ENCODE results near the gene ZNF511. TPM values are rescaled to one million over a fixed set of nuclear protein-coding genes. Genes with fewer than 3 reads are reported as not detected.

The ZNF511 gene
- total and polyA plus RNA-seq, 9 of the 15 experiments (the other 6 are each of a cell fraction or from before 2014, with no cell fraction given): 0.61 to 69.3 (median 40.1) TPM

DNA sequence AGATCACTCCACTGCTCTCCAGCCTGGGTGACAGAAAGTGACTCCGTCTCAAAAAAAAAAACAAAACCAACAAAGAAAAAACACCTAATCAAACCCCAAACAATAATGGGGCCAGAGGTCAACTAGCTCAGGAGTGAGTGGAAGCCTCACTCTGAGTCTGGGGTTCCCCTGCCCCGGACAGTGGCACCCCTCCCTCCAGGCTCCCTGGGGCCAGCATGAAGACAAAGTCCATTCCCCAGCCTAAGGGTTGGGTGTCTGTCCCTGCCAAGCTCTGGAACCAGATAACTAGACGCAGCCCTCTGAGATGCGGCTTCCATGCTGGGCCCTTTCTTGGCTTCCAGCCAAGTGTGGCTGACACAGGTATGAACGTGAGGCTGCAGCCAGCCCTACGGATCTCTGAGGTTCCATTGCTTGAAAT lies 50.8 kb downstream of the ZNF511 start:
- no peaks in the 10 kb centered on the region for H3K27me3 ChIP-seq (ENCODE audit: control insufficient read depth in 2 of 2, insufficient read depth in 2 of 2, low read length in 2 of 2)
- 7% methylated on average over 5 of the region's 6 CpGs for WGBS (ENCODE audit: insufficient coverage, low coverage, missing lambda C conversion rate)
- H3K9me1 ChIP-seq (ENCODE audit: control insufficient read depth, insufficient read depth, low read length): no peaks in the 10 kb centered on the region
- CTCF ChIA-PET (ENCODE audit: low intra/inter-chr PET ratio): no interaction called here
- H3K4me2 ChIP-seq (ENCODE audit: insufficient read depth, low read length): peak overlapping the region; percentile 52; the same call in 1 of the 2 replicates
- peaks cover 15 to 58% of the 10 kb centered on the region in 2 experiments for H3K4me1 ChIP-seq (replicated peaks in 1 of 2; ENCODE audit: control insufficient read depth in 2 of 2, insufficient read depth in 2 of 2, low read length in 2 of 2)
- H4K20me1 ChIP-seq (replicated peaks; ENCODE audit: control insufficient read depth, insufficient read depth, low read length): no peaks in the 10 kb centered on the region
- intact Hi-C loops (cut with micrococcal nuclease): loop anchor here (5.0 kb wide), 1 partner anchor 33 kb away; the partner anchor contains the start of gene MTG1
- TF ChIP-seq SAP30 (IDR thresholded peaks at IDR 0.05; ENCODE audit: borderline replicate concordance, insufficient read depth, low read depth, low read length, poor library complexity, severe bottlenecking) (no peak), ESRRB (CRISPR knock-in tag; IDR thresholded peaks at IDR 0.05; ENCODE audit: borderline replicate concordance) (no peak), NFIX (CRISPR knock-in tag; IDR thresholded peaks at IDR 0.05; ENCODE audit: low read depth) (peak; percentile 91), XRCC3 (IDR thresholded peaks at IDR 0.05) (no peak), GATAD2A (IDR thresholded peaks at IDR 0.05) (no peak), RBFOX2 (IDR thresholded peaks at IDR 0.05; ENCODE audit: low read depth, low read length) (no peak), NFATC3 (IDR thresholded peaks at IDR 0.05) (no peak), HDAC6 (IDR thresholded peaks at IDR 0.05; ENCODE audit: low read depth, low read length) (no peak), NFIC (IDR thresholded peaks at IDR 0.05) (peak; percentile 99)
- TF ChIP-seq, protein P1, sequence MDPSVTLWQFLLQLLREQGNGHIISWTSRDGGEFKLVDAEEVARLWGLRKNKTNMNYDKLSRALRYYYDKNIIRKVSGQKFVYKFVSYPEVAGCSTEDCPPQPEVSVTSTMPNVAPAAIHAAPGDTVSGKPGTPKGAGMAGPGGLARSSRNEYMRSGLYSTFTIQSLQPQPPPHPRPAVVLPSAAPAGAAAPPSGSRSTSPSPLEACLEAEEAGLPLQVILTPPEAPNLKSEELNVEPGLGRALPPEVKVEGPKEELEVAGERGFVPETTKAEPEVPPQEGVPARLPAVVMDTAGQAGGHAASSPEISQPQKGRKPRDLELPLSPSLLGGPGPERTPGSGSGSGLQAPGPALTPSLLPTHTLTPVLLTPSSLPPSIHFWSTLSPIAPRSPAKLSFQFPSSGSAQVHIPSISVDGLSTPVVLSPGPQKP (CRISPR knock-in tag; IDR thresholded peaks at IDR 0.05): no peak
- TF ChIP-seq, protein P2, sequence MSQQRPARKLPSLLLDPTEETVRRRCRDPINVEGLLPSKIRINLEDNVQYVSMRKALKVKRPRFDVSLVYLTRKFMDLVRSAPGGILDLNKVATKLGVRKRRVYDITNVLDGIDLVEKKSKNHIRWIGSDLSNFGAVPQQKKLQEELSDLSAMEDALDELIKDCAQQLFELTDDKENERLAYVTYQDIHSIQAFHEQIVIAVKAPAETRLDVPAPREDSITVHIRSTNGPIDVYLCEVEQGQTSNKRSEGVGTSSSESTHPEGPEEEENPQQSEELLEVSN (IDR thresholded peaks at IDR 0.05; ENCODE audit: borderline replicate concordance in 1 of 2, extremely low read depth in 1 of 2, insufficient read depth in 1 of 2, insufficient read length in 1 of 2, low read depth in 1 of 2, low read length in 1 of 2, poor library complexity in 1 of 2, severe bottlenecking in 1 of 2): no peak
- peak; percentile 39 for ATAC-seq
- BruUV-seq (replicated peaks): no TSS peak
- H3K9me3 ChIP-seq (replicated peaks; ENCODE audit: control insufficient read depth, insufficient read depth, low read depth, low read length): no peaks in the 10 kb centered on the region
- no peak overlapping the region for H3K4me3 ChIP-seq
- in situ Hi-C loops (cut with MboI): no loop called here
- no peak overlapping the region for H3K9ac ChIP-seq (ENCODE audit: insufficient read depth in 1 of 2, low read depth in 2 of 2, low read length in 2 of 2)
- H3K36me3 ChIP-seq (ENCODE audit: control insufficient read depth, insufficient read depth, low read length): peaks cover 33% of the 10 kb centered on the region; the same call in 1 of the 3 replicates
- peak overlapping the region; percentile 53; the same call in 2 of the 3 replicates for H3K27ac ChIP-seq (ENCODE audit: extremely low read depth, low read depth, low read length)
- 0 out of 2 replicates have a peak overlapping the region, but pooled peaks have one; percentile 60 for H2AFZ ChIP-seq (ENCODE audit: low read depth, low read length)
- peak in 3 of 4 experiments; percentile 35 to 77 (median 62) for DNase-seq (ENCODE audit: extremely low read depth in 1 of 4, low spot score in 3 of 4)
- peaks cover 12% of the 10 kb centered on the region for H3K79me2 ChIP-seq (ENCODE audit: control insufficient read depth, insufficient read depth, low read length)
- POLR2A ChIA-PET: no interaction called here
- no peak for FAIRE-seq

Data from K562 (cell line).